ENCODE measurements around the gene HLA-DPA1. TPM values are rescaled to one million over a fixed set of nuclear protein-coding genes. Genes with fewer than 3 reads are reported as not detected.

Gene HLA-DPA1
- total and polyA plus RNA-seq, 4 donors: 96.2 to 321 (median 145) TPM

- TF ChIP-seq CTCF (IDR thresholded peaks at IDR 0.05; ENCODE audit: control extremely low read depth, extremely low read depth): no peak
- 79% methylated on average over 2 of the region's 2 CpGs for WGBS, 2 donors
- DNase-seq (no peak), ATAC-seq (ENCODE audit: insufficient read depth, low FRiP score) (no peak)
- H3K9me3 ChIP-seq (ENCODE audit: control insufficient read depth in 4 of 4, insufficient read depth in 3 of 4, low read length in 3 of 4): no peaks in the 10 kb centered on the region
- H3K27me3 ChIP-seq (ENCODE audit: control insufficient read depth in 3 of 3, insufficient read depth in 3 of 3, low read length in 2 of 3): peaks cover 0 to 6% (median 0%) of the 10 kb centered on the region in 3 donors
- H3K4me1 ChIP-seq (ENCODE audit: control insufficient read depth in 5 of 5, insufficient read depth in 5 of 5, low read length in 5 of 5): peaks cover 0 to 11% (median 0%) of the 10 kb centered on the region in 5 donors
- H3K9ac ChIP-seq (ENCODE audit: insufficient read depth in 1 of 2, low read length in 2 of 2): no peak overlapping the region
- H3K36me3 ChIP-seq (ENCODE audit: control insufficient read depth in 4 of 4, insufficient read depth in 4 of 4, low read length in 4 of 4): peaks cover 0 to 2% (median 0%) of the 10 kb centered on the region in 4 donors
- H3K27ac ChIP-seq (ENCODE audit: low read depth in 1 of 2, low read length in 1 of 2): peak overlapping the region in 1 of 2 donors; percentile 46
- H3K4me3 ChIP-seq: no peak overlapping the region
Observed at GRCh38 chr6:33078919-33079521, 5.6 kb upstream of the HLA-DPA1 start.

GRCh38 chr6:33078442-33078841 lies 5.0 kb upstream of the HLA-DPA1 start:
- WGBS, 2 donors: 77 to 82% methylated on average over 3 of the region's 3 CpGs
- Histone ChIP-seq H3K27me3 (ENCODE audit: control insufficient read depth in 3 of 3, insufficient read depth in 3 of 3, low read length in 2 of 3) (peaks cover 0 to 6% (median 0%) of the 10 kb centered on the region in 3 donors), H3K4me1 (ENCODE audit: control insufficient read depth in 5 of 5, insufficient read depth in 5 of 5, low read length in 5 of 5) (peaks cover 0 to 11% (median 0%) of the 10 kb centered on the region in 5 donors), H3K4me3 (no peak overlapping the region), H3K9ac (ENCODE audit: insufficient read depth in 1 of 2, low read length in 2 of 2) (no peak overlapping the region), H3K27ac (ENCODE audit: low read depth in 1 of 2, low read length in 1 of 2) (peak overlapping the region in 1 of 2 donors; percentile 48), H3K36me3 (ENCODE audit: control insufficient read depth in 4 of 4, insufficient read depth in 4 of 4, low read length in 4 of 4) (peaks cover 0 to 2% (median 0%) of the 10 kb centered on the region in 4 donors), H3K9me3 (ENCODE audit: control insufficient read depth in 4 of 4, insufficient read depth in 3 of 4, low read length in 3 of 4) (no peaks in the 10 kb centered on the region)
- TF ChIP-seq CTCF (IDR thresholded peaks at IDR 0.05; ENCODE audit: control extremely low read depth, extremely low read depth): no peak
- no peak for ATAC-seq (ENCODE audit: insufficient read depth, low FRiP score)
- DNase-seq: no peak

- TF ChIP-seq CTCF (IDR thresholded peaks at IDR 0.05; ENCODE audit: control extremely low read depth, extremely low read depth): no peak
- DNase-seq (no peak), ATAC-seq (ENCODE audit: insufficient read depth, low FRiP score) (no peak)
- WGBS, 2 donors: 56 to 58% methylated on average over 5 of the region's 5 CpGs
- no peaks in the 10 kb centered on the region for H3K9me3 ChIP-seq (ENCODE audit: control insufficient read depth in 4 of 4, insufficient read depth in 3 of 4, low read length in 3 of 4)
- H3K27me3 ChIP-seq (ENCODE audit: control insufficient read depth in 3 of 3, insufficient read depth in 3 of 3, low read length in 2 of 3): peaks cover 0 to 8% (median 0%) of the 10 kb centered on the region in 3 donors
- peak overlapping the region in 1 of 2 donors; percentile 48 for H3K27ac ChIP-seq (ENCODE audit: low read depth in 1 of 2, low read length in 1 of 2)
- peaks cover 0 to 2% (median 0%) of the 10 kb centered on the region in 4 donors for H3K36me3 ChIP-seq (ENCODE audit: control insufficient read depth in 4 of 4, insufficient read depth in 4 of 4, low read length in 4 of 4)
- H3K4me1 ChIP-seq (ENCODE audit: control insufficient read depth in 5 of 5, insufficient read depth in 5 of 5, low read length in 5 of 5): peaks cover 0 to 10% (median 0%) of the 10 kb centered on the region in 5 donors
- H3K4me3 ChIP-seq: no peak overlapping the region
- H3K9ac ChIP-seq (ENCODE audit: insufficient read depth in 1 of 2, low read length in 2 of 2): no peak overlapping the region
Observed at GRCh38 chr6:33077908-33078307, 4.5 kb upstream of the HLA-DPA1 start.

Measured in lung (tissue), 12 donors.